GM19395 (cell line): ENCODE results near the gene FCF1.

ENCODE experiments used
- ATAC-seq: cut with Tn5 transposase; IDR thresholded peaks from one replicate; pipeline ENCODE4 v1.9.1; 2021; ENCODE audit warnings: mild to moderate bottlenecking, moderate library complexity; ENCODE audit not compliant: unreplicated experiment

The FCF1 gene

GRCh38 chr14:74763803-74764531 lies 51.0 kb downstream of the FCF1 start:
- no peak for ATAC-seq

- ATAC-seq, result no peak
Observed at GRCh38 chr14:74765721-74766120, 52.8 kb downstream of the FCF1 start.

GRCh38 chr14:74771399-74771798 lies 58.5 kb downstream of the FCF1 start:
- no peak for ATAC-seq

GRCh38 chr14:74784634-74785033 lies 71.7 kb downstream of the FCF1 start:
- no peak for ATAC-seq

GRCh38 chr14:74785056-74785613 lies 72.2 kb downstream of the FCF1 start:
- no peak for ATAC-seq

GRCh38 chr14:74786796-74787315 lies 73.9 kb downstream of the FCF1 start:
- ATAC-seq, result no peak
